Sigmoid colon (tissue), 4 donors: Measurements from ENCODE around the gene CDKL1.

Experiments used
- CTCF ChIP-seq, 4 experiments: fragments of 450-650 bp in 3 of 4; fragments of 200-600 bp in 1 of 4; IDR thresholded peaks; one replicate each; pipeline ENCODE4 v1.5.1; 2016 to 2019; ENCODE audit warnings: antibody characterized with exemption in 4 of 4, mild to moderate bottlenecking in 3 of 4, moderate library complexity in 2 of 4
- EP300 ChIP-seq, 4 donors: sonication (generic); formaldehyde crosslinking; IDR thresholded peaks; one replicate each; pipeline ENCODE4 v1.6.1; 2017; ENCODE audit warnings: antibody characterized with exemption in 4 of 4
- POLR2A ChIP-seq, 2 donors: fragments of 450-650 bp; IDR thresholded peaks; one replicate each; pipeline ENCODE4 v1.6.1; 2016; ENCODE audit warnings: antibody characterized with exemption in 2 of 2, mild to moderate bottlenecking in 2 of 2, moderate library complexity in 2 of 2

DNA sequence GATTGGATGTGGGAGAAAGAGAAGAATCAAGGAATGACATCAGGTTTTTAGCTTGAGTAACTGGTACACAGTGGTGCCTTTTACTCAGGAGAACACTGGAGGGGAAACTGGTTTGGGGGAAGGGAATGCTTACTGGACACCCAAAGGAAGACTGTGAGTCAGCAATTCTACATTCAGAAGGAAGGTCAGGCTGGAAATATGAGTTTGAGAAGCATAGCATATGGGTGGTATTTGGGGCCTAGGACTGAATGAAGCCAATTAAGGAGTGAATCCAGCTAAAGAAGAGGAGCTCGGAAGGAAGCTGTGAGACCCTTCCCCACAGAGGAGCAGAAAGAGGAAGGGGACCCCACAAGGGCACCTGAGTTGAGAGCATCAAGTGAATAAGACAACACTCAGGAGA, 49.2 kb downstream of the CDKL1 start:
- no peak for TF ChIP-seq CTCF (IDR thresholded peaks at IDR 0.05)
- no peak for TF ChIP-seq EP300 (IDR thresholded peaks at IDR 0.05)
- TF ChIP-seq POLR2A (IDR thresholded peaks at IDR 0.05) = no peak
